ENCODE measurements around the gene CASP9.
A peak's percentile ranks its signal among the peaks of the same experiment; 100 is the strongest.

The CASP9 gene

GRCh38 chr1:15524021-15524282, at the start of gene CASP9:
TSS of gene CASP9 (minus strand) at chr1:15524215. CDS start at chr1:15524200, 15 bp downstream.
- no peak for FAIRE-seq
- DNase-seq (ENCODE audit: low spot score), result no peak

- DNase-seq (ENCODE audit: low spot score) (no peak), FAIRE-seq (no peak)
Observed at GRCh38 chr1:15573477-15573876, 49.5 kb upstream of the CASP9 start.

- no peak for DNase-seq (ENCODE audit: low spot score)
- no peak for FAIRE-seq
Observed at GRCh38 chr1:15571266-15571665, 47.3 kb upstream of the CASP9 start.

GRCh38 chr1:15570861-15571260, 46.8 kb upstream of the CASP9 start:
- no peak for DNase-seq (ENCODE audit: low spot score)
- FAIRE-seq, result no peak

GRCh38 chr1:15568387-15569073, 44.5 kb upstream of the CASP9 start:
- FAIRE-seq, result no peak
- no peak for DNase-seq (ENCODE audit: low spot score)

GRCh38 chr1:15559189-15559810, 35.3 kb upstream of the CASP9 start:
- DNase-seq (ENCODE audit: low spot score) (no peak), FAIRE-seq (no peak)

GRCh38 chr1:15558516-15558915, 34.5 kb upstream of the CASP9 start:
- FAIRE-seq (no peak), DNase-seq (ENCODE audit: low spot score) (no peak)

- DNase-seq (ENCODE audit: low spot score) (no peak), FAIRE-seq (no peak)
Observed at GRCh38 chr1:15557594-15557993, 33.6 kb upstream of the CASP9 start.

GRCh38 chr1:15557008-15557407, 33.0 kb upstream of the CASP9 start:
- FAIRE-seq (no peak), DNase-seq (ENCODE audit: low spot score) (no peak)

- no peak for FAIRE-seq
Observed at GRCh38 chr1:15550573-15550972, 26.6 kb upstream of the CASP9 start.

GRCh38 chr1:15546641-15547040, 22.6 kb upstream of the CASP9 start:
- DNase-seq (ENCODE audit: low spot score) (no peak), FAIRE-seq (no peak)

More at GRCh38 chr1:15550573-15550972, 26.6 kb upstream of the CASP9 start:
- DNase-seq (ENCODE audit: low spot score), result no peak

GRCh38 chr1:15543589-15544568, 19.9 kb upstream of the CASP9 start:
- DNase-seq (ENCODE audit: low spot score) (no peak), FAIRE-seq (no peak)

- DNase-seq (ENCODE audit: low spot score) (no peak), FAIRE-seq (no peak)
Observed at GRCh38 chr1:15543251-15543588, 19.2 kb upstream of the CASP9 start.

GRCh38 chr1:15542388-15543250, 18.6 kb upstream of the CASP9 start:
- DNase-seq (ENCODE audit: low spot score), result no peak
- FAIRE-seq, result no peak

- FAIRE-seq (no peak), DNase-seq (ENCODE audit: low spot score) (no peak)
Observed at GRCh38 chr1:15541231-15541792, 17.3 kb upstream of the CASP9 start.

GRCh38 chr1:15540186-15540585, 16.2 kb upstream of the CASP9 start:
- DNase-seq (ENCODE audit: low spot score), result no peak
- FAIRE-seq, result no peak

- DNase-seq (ENCODE audit: low spot score), result no peak
- FAIRE-seq, result no peak
Observed at GRCh38 chr1:15538771-15539170, 14.8 kb upstream of the CASP9 start.

- no peak for FAIRE-seq
- DNase-seq (ENCODE audit: low spot score), result no peak
Observed at GRCh38 chr1:15531682-15532081, 7.7 kb upstream of the CASP9 start.

GRCh38 chr1:15531003-15531402, 7.0 kb upstream of the CASP9 start:
- DNase-seq (ENCODE audit: low spot score) (peak; percentile 79), FAIRE-seq (peak; percentile 95)

GRCh38 chr1:15526490-15527339, 2.7 kb upstream of the CASP9 start, which contains the start of gene DNAJC16:
TSS of gene DNAJC16 (plus strand) at chr1:15526848. CDS start at chr1:15529106, 2,258 bp downstream.
- FAIRE-seq (peak; percentile 95), DNase-seq (ENCODE audit: low spot score) (peak; percentile 100)
